Spinal cord (tissue), 10 donors: ENCODE measurements around the gene ADGRL3. TPM values are rescaled to one million over a fixed set of nuclear protein-coding genes. Genes with fewer than 3 reads are reported as not detected.

Experiments
- DNase-seq, 6 donors: peaks; one replicate each; pipeline versions ENCODE4 v3.0.0 to v3.0.0-alpha.2; 2013 to 2015; ENCODE audit warnings: low spot score in 6 of 6, low read depth in 4 of 6
- H3K27ac ChIP-seq: one replicate; pipeline ENCODE4 v1.5.1; 2013; ENCODE audit warnings: low read depth, low read length, control low read depth
- H3K27me3 ChIP-seq: one replicate; pipeline ENCODE4 v1.6.1; 2013; ENCODE audit warnings: low read length; ENCODE audit not compliant: control insufficient read depth, insufficient read depth
- H3K36me3 ChIP-seq: one replicate; pipeline ENCODE4 v1.6.1; 2013; ENCODE audit warnings: low read length; ENCODE audit not compliant: control insufficient read depth, insufficient read depth
- H3K4me1 ChIP-seq: one replicate; pipeline ENCODE4 v1.6.1; 2013; ENCODE audit warnings: low read length; ENCODE audit not compliant: control insufficient read depth, insufficient read depth
- H3K4me3 ChIP-seq: one replicate; pipeline ENCODE4 v1.5.1; 2013; ENCODE audit warnings: low read depth, low read length, control low read depth
- H3K9me3 ChIP-seq: one replicate; pipeline ENCODE4 v1.6.1; 2013; ENCODE audit warnings: low read length; ENCODE audit not compliant: control insufficient read depth, insufficient read depth
- WGBS: methylation state at CpG from one replicate; pipeline ENCODE4 v1.1.5; 2013; ENCODE audit warnings: missing lambda C conversion rate; ENCODE audit not compliant: insufficient coverage; 5-methylcytosine and 5-hydroxymethylcytosine counted together
- polyA plus RNA-seq, 2 donors: library from polyadenylated mRNA; unstranded; fragments of 120-200 nt; gene quantifications; one replicate each; pipeline ENCODE4 v1.2.1, GENCODE V29; 2013; ENCODE audit not compliant: insufficient read length in 2 of 2
- total RNA-seq, 2 donors: library from RNA; depleted of rRNA in 1 of 2; stranded (reverse); fragments of 120-200 nt in 1 of 2; fragments of >200 nt in 1 of 2; gene quantifications; one replicate each; pipeline versions ENCODE4 v1.2.3 to v1.2.4, GENCODE V29; 2013 to 2014
- donor health status: healthy.

ADGRL3 gene
- total and polyA plus RNA-seq, 4 donors, result 76.2 to 220 (median 114) TPM

DNA sequence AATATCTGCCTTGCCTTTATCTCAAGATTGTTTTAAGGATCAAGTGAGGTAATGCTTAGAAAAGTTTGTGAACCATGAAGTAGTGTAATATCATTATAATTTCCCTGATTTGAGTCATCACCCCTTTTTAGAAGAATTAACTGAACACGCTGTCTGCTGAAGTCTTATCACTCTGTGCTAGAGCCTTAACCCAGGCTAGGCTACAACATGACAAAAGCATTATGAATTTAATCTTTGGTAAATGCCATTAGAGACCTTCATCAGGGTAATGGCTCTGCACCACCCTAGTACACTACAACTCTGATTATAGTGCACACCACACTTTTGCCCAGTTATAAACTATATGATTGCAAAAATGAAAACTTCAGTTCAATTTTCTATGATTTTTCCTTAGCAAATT, 118.3 kb downstream of the ADGRL3 start:
- DNase-seq, result no peak
- no CpG with 5 or more reads among the region's 1 CpG for WGBS
- H3K27me3 ChIP-seq, result no peaks in the 10 kb centered on the region
- no peak overlapping the region for H3K4me3 ChIP-seq
- H3K9me3 ChIP-seq, result no peaks in the 10 kb centered on the region
- no peaks in the 10 kb centered on the region for H3K36me3 ChIP-seq
- H3K4me1 ChIP-seq, result no peaks in the 10 kb centered on the region
- no peak overlapping the region for H3K27ac ChIP-seq

- H3K27ac ChIP-seq, result no peak overlapping the region
- DNase-seq, result no peak
- H3K4me1 ChIP-seq, result no peaks in the 10 kb centered on the region
- no peaks in the 10 kb centered on the region for H3K9me3 ChIP-seq
- no peaks in the 10 kb centered on the region for H3K27me3 ChIP-seq
- H3K4me3 ChIP-seq, result no peak overlapping the region
- H3K36me3 ChIP-seq, result no peaks in the 10 kb centered on the region
Observed at GRCh38 chr4:61319156-61319555, 119.0 kb downstream of the ADGRL3 start.

- H3K9me3 ChIP-seq, result no peaks in the 10 kb centered on the region
- WGBS, result no CpG with 5 or more reads among the region's 1 CpG
- no peak overlapping the region for H3K27ac ChIP-seq
- no peak for DNase-seq
- H3K36me3 ChIP-seq, result no peaks in the 10 kb centered on the region
- no peaks in the 10 kb centered on the region for H3K4me1 ChIP-seq
- no peak overlapping the region for H3K4me3 ChIP-seq
- H3K27me3 ChIP-seq, result no peaks in the 10 kb centered on the region
Observed at GRCh38 chr4:61320154-61320553, 120.0 kb downstream of the ADGRL3 start.

- WGBS, result no CpG with 5 or more reads among the region's 1 CpG
- Histone ChIP-seq H3K36me3 (no peaks in the 10 kb centered on the region), H3K27me3 (no peaks in the 10 kb centered on the region), H3K4me3 (no peak overlapping the region), H3K27ac (no peak overlapping the region), H3K4me1 (no peaks in the 10 kb centered on the region), H3K9me3 (no peaks in the 10 kb centered on the region)
- no peak for DNase-seq
Observed at GRCh38 chr4:61320631-61321030, 120.5 kb downstream of the ADGRL3 start.

DNA sequence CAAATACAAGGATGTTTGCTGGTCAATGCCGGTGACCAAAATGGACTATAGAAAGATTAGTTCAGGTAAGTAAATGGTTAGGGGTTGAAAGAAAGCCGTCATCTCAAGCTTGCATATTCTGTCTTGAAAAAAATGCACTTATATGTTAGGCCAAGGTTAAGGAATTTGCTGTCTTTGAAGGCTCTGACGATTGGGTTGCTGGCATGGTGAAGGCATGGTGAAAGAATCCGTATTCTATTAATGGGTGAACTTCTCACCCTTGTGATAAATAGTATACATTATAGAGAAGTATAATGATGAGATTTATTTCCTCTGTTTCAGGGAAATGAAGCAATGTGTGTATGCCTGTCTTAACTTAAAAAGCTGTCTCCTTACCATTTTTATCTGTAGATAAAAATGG, 132.6 kb downstream of the ADGRL3 start:
- Histone ChIP-seq H3K27ac (no peak overlapping the region), H3K4me3 (no peak overlapping the region), H3K36me3 (no peaks in the 10 kb centered on the region), H3K9me3 (no peaks in the 10 kb centered on the region), H3K27me3 (no peaks in the 10 kb centered on the region), H3K4me1 (no peaks in the 10 kb centered on the region)
- 82% methylated on average over 2 of the region's 4 CpGs for WGBS
- DNase-seq, result no peak

GRCh38 chr4:61333490-61333889, 133.4 kb downstream of the ADGRL3 start:
- no peaks in the 10 kb centered on the region for H3K36me3 ChIP-seq
- no peak overlapping the region for H3K4me3 ChIP-seq
- no peaks in the 10 kb centered on the region for H3K27me3 ChIP-seq
- DNase-seq, result no peak
- no peak overlapping the region for H3K27ac ChIP-seq
- WGBS, result no CpG with 5 or more reads among the region's 1 CpG
- no peaks in the 10 kb centered on the region for H3K9me3 ChIP-seq
- H3K4me1 ChIP-seq, result peaks cover 4% of the 10 kb centered on the region

DNA sequence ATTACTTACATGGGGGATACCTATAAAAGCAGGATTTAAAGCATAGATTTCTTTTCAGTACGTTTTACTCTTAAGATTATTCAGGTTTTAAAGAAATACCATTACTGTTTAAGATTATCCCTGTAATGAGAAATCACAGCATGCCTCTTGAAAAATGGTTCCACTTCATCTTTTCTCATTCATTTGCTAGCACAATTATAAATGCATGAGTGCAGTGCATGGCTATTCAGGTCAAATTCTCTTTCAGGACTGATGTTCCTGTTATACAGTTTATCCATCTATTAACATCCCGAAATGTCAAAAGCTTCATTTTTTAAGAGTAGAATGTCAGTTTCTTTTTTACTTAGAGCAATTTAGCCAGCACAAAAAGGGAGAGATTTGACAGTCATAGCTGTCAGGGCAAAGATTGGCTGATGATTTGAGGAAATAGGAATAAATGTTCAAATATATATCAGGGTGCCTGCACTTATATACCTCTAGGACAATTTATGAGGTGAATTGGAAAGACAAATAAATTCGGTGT, 135.2 kb downstream of the ADGRL3 start:
- Histone ChIP-seq H3K4me3 (no peak overlapping the region), H3K9me3 (no peaks in the 10 kb centered on the region), H3K27ac (no peak overlapping the region), H3K27me3 (no peaks in the 10 kb centered on the region), H3K4me1 (peaks cover 4% of the 10 kb centered on the region), H3K36me3 (no peaks in the 10 kb centered on the region)
- DNase-seq, result peak in 1 of 6 donors; percentile 75
- no CpG with 5 or more reads among the region's 3 CpGs for WGBS

DNA sequence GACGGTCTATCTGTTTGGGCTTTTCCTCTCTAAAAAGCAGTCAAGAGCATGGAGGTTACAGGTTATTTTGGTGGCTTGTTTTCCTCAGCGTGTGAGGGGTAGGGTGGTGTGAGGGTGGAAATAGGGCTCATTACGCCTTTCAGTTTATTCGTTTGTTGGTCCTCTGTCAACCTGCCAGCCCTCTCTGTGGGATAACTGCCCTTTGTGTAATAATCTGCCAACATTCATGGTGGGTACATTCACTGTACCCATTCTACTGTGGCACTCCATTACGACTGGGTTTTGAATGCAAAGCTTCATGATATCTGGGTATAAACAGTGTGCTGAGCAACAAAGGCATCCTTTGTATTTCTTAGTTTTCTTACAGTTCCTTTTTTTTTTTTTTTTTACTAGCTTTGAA, 136.4 kb downstream of the ADGRL3 start:
- WGBS, result 56% methylated on average over 1 of the region's 5 CpGs
- H3K9me3 ChIP-seq, result no peaks in the 10 kb centered on the region
- H3K4me3 ChIP-seq, result no peak overlapping the region
- H3K36me3 ChIP-seq, result no peaks in the 10 kb centered on the region
- peaks cover 4% of the 10 kb centered on the region for H3K4me1 ChIP-seq
- peak overlapping the region; percentile 26 for H3K27ac ChIP-seq
- no peaks in the 10 kb centered on the region for H3K27me3 ChIP-seq
- DNase-seq, result peak in 5 of 6 donors; percentile 22 to 86 (median 51)

DNA sequence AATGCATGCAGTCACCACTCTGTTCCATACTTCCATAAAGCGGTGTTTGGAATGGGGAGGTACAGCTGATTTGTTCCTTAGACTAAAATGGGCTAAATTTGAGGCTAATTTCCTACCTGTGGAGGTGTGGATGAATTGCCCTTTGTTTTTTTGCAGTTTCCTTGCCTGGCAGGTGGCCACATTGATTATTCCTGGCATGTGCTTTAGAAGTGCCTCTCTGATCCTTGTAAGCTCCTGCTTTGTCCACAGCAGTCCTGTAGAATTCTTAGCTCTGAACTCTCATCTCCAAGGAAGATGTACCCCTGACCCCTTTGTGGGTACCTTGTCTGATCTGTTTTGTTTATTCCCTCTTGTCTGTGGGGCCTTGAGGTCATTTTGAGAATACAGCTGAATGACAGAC, 136.8 kb downstream of the ADGRL3 start:
- H3K4me3 ChIP-seq, result no peak overlapping the region
- WGBS, result no CpG with 5 or more reads among the region's 1 CpG

DNA sequence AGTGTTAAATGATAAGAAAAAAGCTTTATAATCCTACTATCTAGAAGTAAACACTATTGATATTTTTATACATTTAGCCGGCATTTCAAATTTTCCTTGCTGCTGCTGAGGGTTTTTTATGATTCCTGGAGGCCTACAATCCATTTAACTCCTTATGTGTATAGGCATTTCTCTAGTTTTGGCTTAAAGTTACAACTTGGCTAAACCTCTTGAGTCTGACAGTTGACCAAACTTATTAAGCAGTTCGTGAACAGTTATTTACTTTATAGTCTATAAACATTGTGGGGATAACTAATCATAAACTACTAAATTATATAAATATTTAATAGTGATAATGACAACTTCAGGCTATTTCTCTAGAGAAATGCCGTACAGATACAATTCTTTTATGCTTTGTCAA, 141.9 kb downstream of the ADGRL3 start:
- no peaks in the 10 kb centered on the region for H3K27me3 ChIP-seq
- H3K9me3 ChIP-seq, result no peaks in the 10 kb centered on the region
- no peaks in the 10 kb centered on the region for H3K36me3 ChIP-seq
- H3K4me3 ChIP-seq, result no peak overlapping the region
- 100% methylated on average over 1 of the region's 3 CpGs for WGBS
- DNase-seq, result no peak
- H3K4me1 ChIP-seq, result peaks cover 4% of the 10 kb centered on the region
- H3K27ac ChIP-seq, result no peak overlapping the region

More for the DNA sequence above, 136.8 kb downstream of the ADGRL3 start:
- peak overlapping the region; percentile 43 for H3K27ac ChIP-seq
- H3K36me3 ChIP-seq, result no peaks in the 10 kb centered on the region
- no peaks in the 10 kb centered on the region for H3K9me3 ChIP-seq
- DNase-seq, result peak in 1 of 6 donors; percentile 31
- H3K4me1 ChIP-seq, result peaks cover 4% of the 10 kb centered on the region
- no peaks in the 10 kb centered on the region for H3K27me3 ChIP-seq
